SK-N-SH treated with all-trans-retinoic acid at 6 μM for 48 hours (cell line): Measurements from ENCODE around the gene C22orf39.

Source experiments
- ATAC-seq: fragments of 200-7000 bp; cut with Tn5 transposase; 3 replicates; pipeline ENCODE4 v1.9.1; 2020; ENCODE audit warnings: mild to moderate bottlenecking, moderate library complexity
- ARNTL ChIP-seq: fragments of 450-650 bp; formaldehyde crosslinking; IDR thresholded peaks from 2 replicates; pipeline ENCODE4 v1.5.0; 2020; ENCODE audit warnings: low read depth, mild to moderate bottlenecking, moderate library complexity, borderline replicate concordance
- BACH2 ChIP-seq: fragments of 250-450 bp; sonication (Bioruptor Pico); IDR thresholded peaks from 2 replicates; pipeline ENCODE4 v1.9.0; 2021; ENCODE audit warnings: mild to moderate bottlenecking, borderline replicate concordance
- CSDC2 ChIP-seq: fragments of 250-450 bp; sonication (Bioruptor Pico); IDR thresholded peaks from 2 replicates; pipeline ENCODE4 v1.5.0; 2020; ENCODE audit warnings: mild to moderate bottlenecking, moderate library complexity
- ESRRG ChIP-seq: fragments of 250-450 bp; sonication (Bioruptor Pico); IDR thresholded peaks from 2 replicates; pipeline ENCODE4 v1.6.1; 2021; ENCODE audit warnings: mild to moderate bottlenecking
- GLIS3 ChIP-seq: fragments of 250-450 bp; sonication (Bioruptor Pico); IDR thresholded peaks from 2 replicates; pipeline ENCODE4 v1.5.0; 2020; ENCODE audit warnings: mild to moderate bottlenecking, moderate library complexity
- ISL1 ChIP-seq: fragments of 250-450 bp; sonication (Bioruptor Pico); IDR thresholded peaks from 2 replicates; pipeline ENCODE4 v2.1.2; 2022; ENCODE audit warnings: mild to moderate bottlenecking, moderate library complexity
- OSR1 ChIP-seq: fragments of 250-450 bp; sonication (Bioruptor Pico); IDR thresholded peaks from 2 replicates; pipeline ENCODE4 v1.8.0; 2022; ENCODE audit warnings: moderate library complexity, mild to moderate bottlenecking, inconsistent platforms
- PPARA ChIP-seq: fragments of 250-450 bp; sonication (Bioruptor Pico); IDR thresholded peaks from 2 replicates; pipeline ENCODE4 v1.5.0; 2020; ENCODE audit warnings: mild to moderate bottlenecking, borderline replicate concordance
- RARB ChIP-seq: fragments of 250-450 bp; sonication (Bioruptor Pico); IDR thresholded peaks from 2 replicates; pipeline ENCODE4 v1.8.0; 2021; ENCODE audit warnings: mild to moderate bottlenecking, moderate library complexity
- TCF4 ChIP-seq: fragments of 250-450 bp; sonication (Bioruptor Pico); IDR thresholded peaks from 2 replicates; pipeline ENCODE4 v1.8.0; 2021; ENCODE audit warnings: mild to moderate bottlenecking, moderate library complexity, borderline replicate concordance
- TOX ChIP-seq: fragments of 250-450 bp; sonication (Bioruptor Pico); IDR thresholded peaks from 2 replicates; pipeline ENCODE4 v1.8.0; 2021; ENCODE audit warnings: mild to moderate bottlenecking, moderate library complexity, borderline replicate concordance
- ZC3H10 ChIP-seq: fragments of 250-450 bp; sonication (Bioruptor Pico); IDR thresholded peaks from 2 replicates; pipeline ENCODE4 v1.5.1; 2021; ENCODE audit warnings: mild to moderate bottlenecking, moderate library complexity
- ZFP3 ChIP-seq: fragments of 250-450 bp; sonication (Bioruptor Pico); IDR thresholded peaks from 2 replicates; pipeline ENCODE4 v1.5.0; 2020; ENCODE audit warnings: mild to moderate bottlenecking, moderate library complexity
- ZFP30 ChIP-seq: fragments of 450-650 bp; formaldehyde crosslinking; IDR thresholded peaks from 2 replicates; pipeline ENCODE4 v1.5.0; 2022; ENCODE audit warnings: mild to moderate bottlenecking, moderate library complexity
- ZNF565 ChIP-seq: fragments of 450-650 bp; formaldehyde crosslinking; conservative IDR thresholded peaks from 2 replicates; pipeline ENCODE4 v1.5.0; 2020; ENCODE audit warnings: low read depth, mild to moderate bottlenecking, moderate library complexity
- ZNF70 ChIP-seq: fragments of 450-650 bp; formaldehyde crosslinking; IDR thresholded peaks from 2 replicates; pipeline ENCODE4 v1.5.0; 2020; ENCODE audit warnings: mild to moderate bottlenecking, moderate library complexity
- TF ChIP-seq, protein P1 (sequence below): fragments of 250-450 bp; sonication (Bioruptor Pico); IDR thresholded peaks from 2 replicates; pipeline ENCODE4 v1.8.0; 2020; ENCODE audit warnings: mild to moderate bottlenecking, moderate library complexity, borderline replicate concordance
- TF ChIP-seq, protein P2 (sequence below): fragments of 250-450 bp; sonication (Bioruptor Pico); IDR thresholded peaks from 2 replicates; pipeline ENCODE4 v1.5.1; 2021; ENCODE audit warnings: mild to moderate bottlenecking, moderate library complexity
- TF ChIP-seq, protein P3 (sequence below): fragments of 250-450 bp; sonication (Bioruptor Pico); IDR thresholded peaks from 2 replicates; pipeline ENCODE4 v1.8.0; 2021; ENCODE audit warnings: low read depth, mild to moderate bottlenecking, moderate library complexity, borderline replicate concordance
- TF ChIP-seq, protein P4 (sequence below): fragments of 250-450 bp; sonication (Bioruptor Pico); IDR thresholded peaks from 2 replicates; pipeline ENCODE4 v1.5.1; 2020; ENCODE audit warnings: low read depth, mild to moderate bottlenecking, moderate library complexity

The C22orf39 gene

DNA sequence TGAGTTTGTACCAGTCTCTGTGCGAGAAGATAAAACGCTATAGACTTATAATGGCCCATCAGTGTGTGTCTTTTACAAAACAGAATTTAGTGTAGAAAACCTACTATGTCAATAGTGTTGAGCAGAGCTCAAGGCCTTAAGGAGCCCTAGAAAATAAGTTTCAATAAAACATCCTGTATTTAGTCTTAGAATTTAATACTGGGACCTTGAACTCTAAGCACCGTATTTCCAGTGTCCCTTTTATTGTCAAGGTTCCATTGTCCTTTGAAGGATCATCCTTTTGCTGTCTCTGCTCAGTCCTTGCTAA, 48.8 kb upstream of the C22orf39 start (continued):
- no peak for TF ChIP-seq ARNTL (CRISPR knock-in tag)
- no peak for TF ChIP-seq GLIS3 (CRISPR knock-in tag)
- no peak for TF ChIP-seq BACH2 (CRISPR knock-in tag)
- no peak for TF ChIP-seq TOX (CRISPR knock-in tag)
- TF ChIP-seq CSDC2, result no peak
- no peak for TF ChIP-seq ESRRG (CRISPR knock-in tag)
- no peak for TF ChIP-seq TCF4 (CRISPR knock-in tag)
- no peak for TF ChIP-seq ZFP30 (CRISPR knock-in tag)

DNA sequence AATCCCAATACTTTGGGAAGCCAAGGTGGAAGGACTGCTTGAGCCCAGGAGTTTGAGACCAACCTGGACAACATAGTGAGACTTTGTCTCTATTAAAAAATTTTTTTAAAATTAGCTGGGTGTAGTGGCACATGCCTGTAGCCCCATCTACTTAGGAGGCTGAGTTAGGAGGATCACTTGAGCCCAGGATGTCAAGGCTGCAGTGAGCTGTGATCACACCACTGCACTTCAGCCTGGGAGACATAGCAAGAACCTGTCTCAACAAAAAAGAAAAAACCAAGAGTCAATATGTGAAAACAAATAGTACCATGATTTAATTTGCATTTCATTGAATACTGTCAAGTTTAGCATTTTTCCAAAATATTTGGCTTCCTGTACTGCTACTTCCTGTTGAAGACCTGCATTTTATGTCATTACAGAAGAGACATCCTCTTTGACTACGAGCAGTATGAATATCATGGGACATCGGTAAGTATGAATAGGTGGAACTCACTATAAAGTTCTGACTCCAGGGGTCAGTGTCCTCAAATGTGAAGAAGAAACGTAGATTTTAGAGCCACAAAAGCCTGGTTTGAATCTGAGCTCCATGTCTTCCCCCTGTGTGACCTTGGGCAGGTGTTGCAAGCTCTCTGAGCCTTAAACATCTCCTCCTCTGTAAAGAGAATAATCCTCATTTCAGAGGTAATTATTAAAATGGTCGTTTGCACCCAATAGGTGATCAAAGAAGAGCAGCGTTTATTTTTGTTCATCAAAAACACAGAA, 48.2 kb upstream of the C22orf39 start:
- ATAC-seq, result no peak
- TF ChIP-seq, protein P1, sequence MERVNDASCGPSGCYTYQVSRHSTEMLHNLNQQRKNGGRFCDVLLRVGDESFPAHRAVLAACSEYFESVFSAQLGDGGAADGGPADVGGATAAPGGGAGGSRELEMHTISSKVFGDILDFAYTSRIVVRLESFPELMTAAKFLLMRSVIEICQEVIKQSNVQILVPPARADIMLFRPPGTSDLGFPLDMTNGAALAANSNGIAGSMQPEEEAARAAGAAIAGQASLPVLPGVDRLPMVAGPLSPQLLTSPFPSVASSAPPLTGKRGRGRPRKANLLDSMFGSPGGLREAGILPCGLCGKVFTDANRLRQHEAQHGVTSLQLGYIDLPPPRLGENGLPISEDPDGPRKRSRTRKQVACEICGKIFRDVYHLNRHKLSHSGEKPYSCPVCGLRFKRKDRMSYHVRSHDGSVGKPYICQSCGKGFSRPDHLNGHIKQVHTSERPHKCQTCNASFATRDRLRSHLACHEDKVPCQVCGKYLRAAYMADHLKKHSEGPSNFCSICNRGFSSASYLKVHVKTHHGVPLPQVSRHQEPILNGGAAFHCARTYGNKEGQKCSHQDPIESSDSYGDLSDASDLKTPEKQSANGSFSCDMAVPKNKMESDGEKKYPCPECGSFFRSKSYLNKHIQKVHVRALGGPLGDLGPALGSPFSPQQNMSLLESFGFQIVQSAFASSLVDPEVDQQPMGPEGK (CRISPR knock-in tag), result no peak
- TF ChIP-seq ARNTL (CRISPR knock-in tag), result no peak
- TF ChIP-seq, all 23 proteins: peak for 0

DNA sequence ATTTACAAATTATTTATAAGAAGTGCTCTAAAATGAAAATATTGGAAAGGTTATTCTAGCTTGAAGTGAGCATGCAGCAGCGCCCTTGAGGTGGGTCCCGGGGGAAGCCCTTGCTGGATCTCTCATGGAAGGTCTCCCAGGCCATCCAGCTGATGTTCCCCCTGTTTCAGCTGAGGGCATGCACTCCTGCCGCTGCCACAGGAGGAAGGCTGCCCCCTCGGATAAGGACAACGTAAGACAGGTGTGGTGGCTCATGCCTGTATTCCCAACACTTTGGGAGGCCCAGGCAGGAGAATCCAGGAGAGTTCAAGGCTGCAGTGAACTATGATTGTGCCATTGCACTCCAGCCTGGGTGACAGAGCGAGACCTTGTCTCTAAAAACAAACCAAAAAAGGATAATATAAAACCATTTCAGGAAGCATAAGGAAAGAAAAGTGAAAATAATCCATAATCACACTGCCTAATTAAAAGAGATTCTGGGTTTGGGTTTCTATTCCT, 47.2 kb upstream of the C22orf39 start:
- TF ChIP-seq ARNTL (CRISPR knock-in tag), result no peak
- no peak for TF ChIP-seq ZFP30 (CRISPR knock-in tag)
- TF ChIP-seq, protein P2, sequence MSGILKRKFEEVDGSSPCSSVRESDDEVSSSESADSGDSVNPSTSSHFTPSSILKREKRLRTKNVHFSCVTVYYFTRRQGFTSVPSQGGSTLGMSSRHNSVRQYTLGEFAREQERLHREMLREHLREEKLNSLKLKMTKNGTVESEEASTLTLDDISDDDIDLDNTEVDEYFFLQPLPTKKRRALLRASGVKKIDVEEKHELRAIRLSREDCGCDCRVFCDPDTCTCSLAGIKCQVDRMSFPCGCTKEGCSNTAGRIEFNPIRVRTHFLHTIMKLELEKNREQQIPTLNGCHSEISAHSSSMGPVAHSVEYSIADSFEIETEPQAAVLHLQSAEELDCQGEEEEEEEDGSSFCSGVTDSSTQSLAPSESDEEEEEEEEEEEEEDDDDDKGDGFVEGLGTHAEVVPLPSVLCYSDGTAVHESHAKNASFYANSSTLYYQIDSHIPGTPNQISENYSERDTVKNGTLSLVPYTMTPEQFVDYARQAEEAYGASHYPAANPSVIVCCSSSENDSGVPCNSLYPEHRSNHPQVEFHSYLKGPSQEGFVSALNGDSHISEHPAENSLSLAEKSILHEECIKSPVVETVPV (CRISPR knock-in tag), result no peak
- TF ChIP-seq ZFP3 (CRISPR knock-in tag), result no peak
- no peak for ATAC-seq

DNA sequence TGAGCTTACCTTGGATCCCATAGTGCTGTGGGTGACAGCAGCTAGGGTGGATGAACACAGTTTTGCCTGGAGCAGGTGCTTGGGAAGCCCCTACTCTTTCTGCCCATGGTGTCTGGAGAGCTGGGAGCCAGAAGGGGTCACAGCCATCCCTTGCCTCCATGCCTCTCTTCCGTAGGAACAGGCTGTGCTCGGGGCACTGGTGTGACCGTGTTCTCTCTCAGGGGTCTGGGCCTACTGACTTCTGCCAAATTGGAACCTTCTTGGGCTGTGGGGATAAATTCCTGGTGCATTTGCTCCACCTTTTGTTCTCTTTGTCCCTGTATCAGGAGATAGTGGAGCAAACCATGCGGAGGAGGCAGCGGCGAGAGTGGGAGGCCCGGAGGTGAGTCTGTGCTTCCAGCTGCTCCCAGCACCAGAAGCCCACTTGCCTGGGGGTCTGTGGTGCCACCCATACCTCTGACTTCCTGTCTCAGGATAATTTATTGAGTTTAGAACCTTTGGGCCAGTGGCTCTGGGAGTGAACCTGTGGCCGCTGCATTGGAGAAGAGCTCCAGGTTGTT, 46.6 kb upstream of the C22orf39 start:
- TF ChIP-seq ZNF565 (no peak), CSDC2 (no peak), PPARA (CRISPR knock-in tag) (no peak), ZNF70 (CRISPR knock-in tag) (no peak), GLIS3 (CRISPR knock-in tag) (no peak), ZFP3 (CRISPR knock-in tag) (no peak), RARB (CRISPR knock-in tag) (no peak), ZC3H10 (CRISPR knock-in tag) (no peak), OSR1 (CRISPR knock-in tag) (no peak), ISL1 (CRISPR knock-in tag) (no peak), BACH2 (CRISPR knock-in tag) (no peak), ARNTL (CRISPR knock-in tag) (no peak)
- TF ChIP-seq, protein P2 (CRISPR knock-in tag), result no peak
- TF ChIP-seq, all 23 proteins: peak for 0
- ATAC-seq, result no peak

DNA sequence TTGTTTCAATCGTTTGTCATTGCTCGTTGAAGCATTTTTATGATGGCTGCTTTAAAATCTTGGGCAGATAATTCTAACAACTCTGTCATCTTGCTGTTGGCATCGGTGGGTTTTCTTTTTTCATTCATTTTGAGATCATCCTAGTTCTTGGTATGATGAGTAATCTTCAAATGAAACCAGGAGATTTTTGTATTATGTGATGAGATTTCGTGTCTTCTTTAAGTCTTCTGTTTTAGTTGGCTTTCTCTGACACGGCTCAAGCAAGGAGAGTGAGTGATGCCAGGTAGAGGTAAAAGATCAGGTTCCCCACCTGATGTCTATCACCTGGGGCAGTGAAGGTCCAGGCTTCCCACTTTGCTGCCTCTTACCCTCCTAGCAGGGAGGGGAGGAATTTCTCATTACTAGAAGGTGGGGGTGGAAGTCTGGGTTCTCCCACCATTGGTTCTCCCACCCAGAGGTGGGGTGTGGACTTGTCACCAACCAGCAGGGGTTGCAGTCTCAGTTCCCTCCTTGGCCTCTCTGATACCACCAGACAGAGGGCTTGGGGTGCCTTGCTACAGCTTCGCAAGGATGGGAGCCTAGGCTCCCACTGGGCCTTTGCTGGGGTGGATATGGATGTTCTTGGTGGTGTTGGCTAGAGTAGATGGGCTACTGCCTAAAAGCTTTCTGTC, 45.1 kb upstream of the C22orf39 start:
- ATAC-seq, result no peak
- no peak for TF ChIP-seq GLIS3 (CRISPR knock-in tag)
- TF ChIP-seq, protein P3, sequence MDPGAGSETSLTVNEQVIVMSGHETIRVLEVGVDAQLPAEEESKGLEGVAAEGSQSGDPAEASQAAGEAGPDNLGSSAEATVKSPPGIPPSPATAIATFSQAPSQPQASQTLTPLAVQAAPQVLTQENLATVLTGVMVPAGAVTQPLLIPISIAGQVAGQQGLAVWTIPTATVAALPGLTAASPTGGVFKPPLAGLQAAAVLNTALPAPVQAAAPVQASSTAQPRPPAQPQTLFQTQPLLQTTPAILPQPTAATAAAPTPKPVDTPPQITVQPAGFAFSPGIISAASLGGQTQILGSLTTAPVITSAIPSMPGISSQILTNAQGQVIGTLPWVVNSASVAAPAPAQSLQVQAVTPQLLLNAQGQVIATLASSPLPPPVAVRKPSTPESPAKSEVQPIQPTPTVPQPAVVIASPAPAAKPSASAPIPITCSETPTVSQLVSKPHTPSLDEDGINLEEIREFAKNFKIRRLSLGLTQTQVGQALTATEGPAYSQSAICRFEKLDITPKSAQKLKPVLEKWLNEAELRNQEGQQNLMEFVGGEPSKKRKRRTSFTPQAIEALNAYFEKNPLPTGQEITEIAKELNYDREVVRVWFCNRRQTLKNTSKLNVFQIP (CRISPR knock-in tag), result no peak
- TF ChIP-seq, protein P4, sequence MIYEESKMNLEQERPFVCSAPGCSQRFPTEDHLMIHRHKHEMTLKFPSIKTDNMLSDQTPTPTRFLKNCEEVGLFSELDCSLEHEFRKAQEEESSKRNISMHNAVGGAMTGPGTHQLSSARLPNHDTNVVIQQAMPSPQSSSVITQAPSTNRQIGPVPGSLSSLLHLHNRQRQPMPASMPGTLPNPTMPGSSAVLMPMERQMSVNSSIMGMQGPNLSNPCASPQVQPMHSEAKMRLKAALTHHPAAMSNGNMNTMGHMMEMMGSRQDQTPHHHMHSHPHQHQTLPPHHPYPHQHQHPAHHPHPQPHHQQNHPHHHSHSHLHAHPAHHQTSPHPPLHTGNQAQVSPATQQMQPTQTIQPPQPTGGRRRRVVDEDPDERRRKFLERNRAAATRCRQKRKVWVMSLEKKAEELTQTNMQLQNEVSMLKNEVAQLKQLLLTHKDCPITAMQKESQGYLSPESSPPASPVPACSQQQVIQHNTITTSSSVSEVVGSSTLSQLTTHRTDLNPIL (CRISPR knock-in tag), result no peak
- no peak for TF ChIP-seq ZFP30 (CRISPR knock-in tag)
- TF ChIP-seq TOX (CRISPR knock-in tag), result no peak
- TF ChIP-seq, protein P1 (CRISPR knock-in tag), result no peak
- no peak for TF ChIP-seq BACH2 (CRISPR knock-in tag)
